Liver (tissue), 9 donors: ENCODE measurements around the gene IRX3. TPM values are rescaled to one million over a fixed set of nuclear protein-coding genes. Genes with fewer than 3 reads are reported as not detected.

ENCODE experiments used
- DNase-seq: peaks from one replicate; pipeline ENCODE4 v3.0.0-alpha.2; 2017; ENCODE audit warnings: low spot score
- H3K27ac ChIP-seq, 2 donors: one replicate each; pipeline ENCODE4 v1.7.0; 2013; ENCODE audit warnings: inconsistent platforms in 2 of 2, low read length in 2 of 2, control low read depth in 1 of 2, low read depth in 1 of 2, mild to moderate bottlenecking in 1 of 2
- H3K27me3 ChIP-seq, 4 donors: one replicate each; pipeline versions ENCODE4 v1.6.1 to v1.7.0; 2013; ENCODE audit warnings: low read length in 3 of 4, inconsistent platforms in 1 of 4, mild to moderate bottlenecking in 1 of 4, moderate library complexity in 1 of 4; ENCODE audit not compliant: control insufficient read depth in 4 of 4, insufficient read depth in 4 of 4
- H3K36me3 ChIP-seq, 4 donors: one replicate each; pipeline versions ENCODE4 v1.6.1 to v1.7.0; 2013; ENCODE audit warnings: low read length in 3 of 4, mild to moderate bottlenecking in 3 of 4, low read depth in 1 of 4, moderate library complexity in 1 of 4; ENCODE audit not compliant: control insufficient read depth in 4 of 4, insufficient read depth in 3 of 4
- H3K4me1 ChIP-seq, 4 donors: one replicate each; pipeline versions ENCODE4 v1.6.1 to v1.7.0; 2013; ENCODE audit warnings: low read length in 3 of 4, mild to moderate bottlenecking in 3 of 4, moderate library complexity in 1 of 4; ENCODE audit not compliant: control insufficient read depth in 4 of 4, insufficient read depth in 4 of 4
- H3K4me3 ChIP-seq, 3 donors: one replicate each; pipeline versions ENCODE4 v1.6.1 to v1.7.0; 2013; ENCODE audit warnings: low read length in 3 of 3, control low read depth in 1 of 3, low read depth in 1 of 3, mild to moderate bottlenecking in 1 of 3
- H3K9ac ChIP-seq, 2 donors: one replicate each; pipeline ENCODE4 v1.7.0; 2013; ENCODE audit warnings: low read length in 2 of 2, mild to moderate bottlenecking in 2 of 2, moderate library complexity in 2 of 2, control low read depth in 1 of 2, low read depth in 1 of 2
- H3K9me3 ChIP-seq, 4 donors: one replicate each; pipeline versions ENCODE4 v1.6.1 to v1.7.0; 2013; ENCODE audit warnings: low read length in 3 of 4; ENCODE audit not compliant: control insufficient read depth in 4 of 4
- ATF3 ChIP-seq: IDR thresholded peaks from 2 replicates; pipeline ENCODE4 v1.6.1; 2016; ENCODE audit warnings: antibody characterized with exemption
- EGR1 ChIP-seq, 2 donors: IDR thresholded peaks; 2 replicates each; pipeline ENCODE4 v1.6.1; 2016 to 2018; ENCODE audit warnings: antibody characterized with exemption in 2 of 2, low read depth in 2 of 2
- FOXA1 ChIP-seq: IDR thresholded peaks from 2 replicates; pipeline ENCODE4 v1.6.1; 2016; ENCODE audit warnings: antibody characterized with exemption
- FOXA2 ChIP-seq: IDR thresholded peaks from 2 replicates; pipeline ENCODE4 v1.6.1; 2016; ENCODE audit warnings: antibody characterized with exemption
- GABPA ChIP-seq, 2 donors: IDR thresholded peaks in 1 of 2; conservative IDR thresholded peaks in 1 of 2; 2 replicates each; pipeline ENCODE4 v1.6.1; 2016; ENCODE audit warnings: antibody characterized with exemption in 2 of 2, mild to moderate bottlenecking in 1 of 2, moderate library complexity in 1 of 2
- HNF4A ChIP-seq, 2 donors: conservative IDR thresholded peaks; 2 replicates each; pipeline ENCODE4 v1.6.1; 2016; ENCODE audit warnings: antibody characterized with exemption in 2 of 2, mild to moderate bottlenecking in 2 of 2
- HNF4G ChIP-seq: IDR thresholded peaks from 2 replicates; pipeline ENCODE4 v1.6.1; 2016; ENCODE audit warnings: antibody characterized with exemption
- JUND ChIP-seq, 2 donors: IDR thresholded peaks; 2 replicates each; pipeline ENCODE4 v1.6.1; 2016; ENCODE audit warnings: antibody characterized with exemption in 2 of 2
- MAX ChIP-seq: IDR thresholded peaks from 2 replicates; pipeline ENCODE4 v1.6.1; 2016; ENCODE audit warnings: antibody characterized with exemption
- NR2F2 ChIP-seq: IDR thresholded peaks from 2 replicates; pipeline ENCODE4 v1.6.1; 2016; ENCODE audit warnings: antibody characterized with exemption
- RAD21 ChIP-seq, 2 donors: IDR thresholded peaks; 2 replicates each; pipeline ENCODE4 v1.6.1; 2016; ENCODE audit warnings: antibody characterized with exemption in 2 of 2, mild to moderate bottlenecking in 2 of 2
- RXRA ChIP-seq, 2 donors: IDR thresholded peaks; 2 replicates each; pipeline ENCODE4 v1.6.1; 2017 to 2018; ENCODE audit warnings: antibody characterized with exemption in 2 of 2, mild to moderate bottlenecking in 1 of 2
- SP1 ChIP-seq: IDR thresholded peaks from 2 replicates; pipeline ENCODE4 v1.6.1; 2018; ENCODE audit warnings: antibody characterized with exemption, mild to moderate bottlenecking
- YY1 ChIP-seq: IDR thresholded peaks from 2 replicates; pipeline ENCODE4 v1.6.1; 2016; ENCODE audit warnings: antibody characterized with exemption, mild to moderate bottlenecking
- WGBS: extraction: QIAGEN DNeasy Blood & Tissue Kit; methylation state at CpG from one replicate; pipeline ENCODE4 v1.1.7; 2013; 5-methylcytosine and 5-hydroxymethylcytosine counted together
- polyA plus RNA-seq, 2 donors: library from polyadenylated mRNA; stranded (reverse) in 1 of 2; unstranded in 1 of 2; fragments of 200-250 nt in 1 of 2; fragments of >200 nt in 1 of 2; fragmentation: Nextera tagmentation in 1 of 2; extraction: Ambion mirVana in 1 of 2; gene quantifications; one replicate each; pipeline versions ENCODE4 v1.2.1 to v1.2.3, GENCODE V29; 2013 to 2015
- total RNA-seq, 2 donors: library from RNA; depleted of rRNA; stranded (reverse); fragments of >200 nt; gene quantifications; one replicate each; pipeline ENCODE4 v1.2.3, GENCODE V29; 2014
- TF ChIP-seq, protein P1 (sequence below): fragments of 150-350 bp; IDR thresholded peaks from 2 replicates; pipeline ENCODE4 v1.5.1; 2017; ENCODE audit warnings: improper control_type of control experiment, low read depth, low read length; ENCODE audit not compliant: missing input control
- TF ChIP-seq, protein P2 (sequence below): IDR thresholded peaks from 2 replicates; pipeline ENCODE4 v1.6.1; 2016; ENCODE audit warnings: antibody characterized with exemption
- TF ChIP-seq, protein P3 (sequence below): IDR thresholded peaks from 2 replicates; pipeline ENCODE4 v1.6.1; 2016; ENCODE audit warnings: antibody characterized with exemption, mild to moderate bottlenecking
- donor health status: healthy.
- donor health status: healthy.
- donor health status: healthy.
- donor health status: healthy.
- donor health status: healthy.

Gene IRX3
- total and polyA plus RNA-seq, 4 donors = 0.53 to 0.59 TPM; not detected in 2

DNA sequence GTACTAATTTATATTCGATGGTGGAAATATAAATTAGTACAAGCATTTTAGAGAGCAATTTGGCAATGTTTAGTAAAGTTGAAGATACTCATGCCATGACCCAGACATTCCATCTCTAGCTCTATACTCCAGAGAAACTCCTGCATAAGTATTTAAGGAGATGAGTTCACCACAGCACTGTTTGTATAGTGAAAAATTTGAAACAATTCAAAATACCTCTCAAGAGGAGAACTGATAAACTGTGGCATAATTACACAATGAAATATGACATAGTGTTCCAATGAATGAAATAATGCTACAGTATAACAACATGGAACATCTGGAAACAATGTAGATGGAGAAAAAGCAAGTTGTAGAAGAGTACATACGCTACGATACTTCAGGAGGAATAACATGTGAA is 48.6 kb upstream of the IRX3 start:
- TF ChIP-seq JUND (IDR thresholded peaks at IDR 0.05) = no peak
- DNase-seq = no peak
- Histone ChIP-seq H3K36me3 (no peaks in the 10 kb centered on the region), H3K4me1 (no peaks in the 10 kb centered on the region), H3K9me3 (peaks cover 0 to 6% (median 0%) of the 10 kb centered on the region in 4 donors), H3K9ac (no peak overlapping the region), H3K4me3 (no peak overlapping the region), H3K27me3 (peaks cover 0 to 5% (median 0%) of the 10 kb centered on the region in 4 donors), H3K27ac (no peak overlapping the region)
- 73% methylated on average over 3 of the region's 3 CpGs for WGBS

DNA sequence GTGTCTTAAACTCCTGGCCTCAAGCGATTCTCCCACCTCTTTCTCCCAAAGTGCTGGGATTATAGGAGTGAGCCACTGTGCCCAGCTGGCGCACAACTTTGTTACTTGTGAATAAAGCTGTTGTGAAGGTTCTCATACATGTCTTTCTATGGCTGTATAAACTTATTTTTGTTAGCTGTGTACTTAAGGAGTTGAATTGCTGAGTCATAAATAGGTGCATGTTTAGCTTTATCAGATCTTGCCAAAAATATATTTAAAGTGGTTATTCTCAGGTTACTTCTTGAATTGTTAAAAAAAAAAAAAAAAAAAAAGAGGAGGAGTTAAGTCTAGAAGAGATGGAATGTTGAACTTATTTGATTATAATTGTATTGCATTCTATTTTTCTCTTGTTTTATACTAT is 47.6 kb upstream of the IRX3 start:
- Histone ChIP-seq H3K36me3 (no peaks in the 10 kb centered on the region), H3K9me3 (peaks cover 0 to 3% (median 0%) of the 10 kb centered on the region in 4 donors), H3K4me1 (no peaks in the 10 kb centered on the region), H3K9ac (no peak overlapping the region), H3K4me3 (no peak overlapping the region), H3K27ac (no peak overlapping the region), H3K27me3 (peaks cover 0 to 5% (median 0%) of the 10 kb centered on the region in 4 donors)
- 89% methylated on average over 2 of the region's 2 CpGs for WGBS
- no peak for TF ChIP-seq EGR1 (IDR thresholded peaks at IDR 0.05; ENCODE audit: low read depth in 2 of 2)
- no peak for DNase-seq

DNA sequence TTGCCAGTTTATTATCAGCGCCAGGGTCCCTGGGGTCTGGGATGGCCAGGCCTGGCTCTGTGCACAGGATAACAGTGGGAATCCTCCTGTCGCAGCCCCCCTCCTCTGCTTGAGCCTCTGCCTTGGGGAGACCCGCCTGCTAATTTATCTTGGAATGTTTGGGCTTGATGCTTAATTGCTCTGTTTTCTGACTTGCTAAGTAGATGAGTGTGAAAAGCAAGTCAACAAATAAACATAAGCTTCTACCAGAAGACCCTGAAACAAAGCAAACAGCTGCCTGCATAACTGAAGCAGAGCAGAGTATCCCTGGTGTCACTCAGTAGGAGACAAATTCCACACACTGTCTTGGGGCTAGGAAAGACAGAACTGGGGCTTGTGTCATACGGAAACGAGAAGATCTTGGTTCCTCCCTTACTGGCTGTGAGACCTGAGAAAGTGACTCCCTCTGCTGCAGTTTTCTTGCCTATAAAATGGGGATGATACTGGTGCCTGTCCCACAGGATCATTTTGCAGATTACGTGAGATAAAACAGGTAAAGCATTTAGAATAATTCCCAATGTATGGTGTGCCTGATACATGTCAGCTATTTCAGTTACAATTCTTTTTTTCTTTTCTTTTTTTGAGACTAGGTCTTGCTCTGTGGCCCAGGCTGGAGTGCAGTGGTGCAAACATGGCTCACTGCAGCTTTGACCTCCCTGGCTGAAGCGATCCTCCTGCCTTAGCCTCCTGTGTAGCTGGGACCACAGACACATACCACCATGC is 44.8 kb upstream of the IRX3 start:
- DNase-seq = no peak
- no peak overlapping the region for H3K4me3 ChIP-seq
- no peaks in the 10 kb centered on the region for H3K36me3 ChIP-seq
- H3K9ac ChIP-seq = no peak overlapping the region
- WGBS = 51% methylated on average over 7 of the region's 7 CpGs
- no peaks in the 10 kb centered on the region for H3K9me3 ChIP-seq
- TF ChIP-seq NR2F2 (no peak), SP1 (no peak), HNF4G (no peak), FOXA2 (no peak), GABPA (IDR thresholded peaks at IDR 0.05 in 1 of 2, conservative IDR thresholded peaks at IDR 0.05 in 1 of 2) (no peak), RXRA (IDR thresholded peaks at IDR 0.05) (no peak), JUND (IDR thresholded peaks at IDR 0.05) (no peak), FOXA1 (no peak), YY1 (no peak), EGR1 (IDR thresholded peaks at IDR 0.05; ENCODE audit: low read depth in 2 of 2) (no peak), RAD21 (IDR thresholded peaks at IDR 0.05) (no peak), HNF4A (conservative IDR thresholded peaks at IDR 0.05) (no peak), MAX (no peak), ATF3 (no peak)
- TF ChIP-seq, protein P1, sequence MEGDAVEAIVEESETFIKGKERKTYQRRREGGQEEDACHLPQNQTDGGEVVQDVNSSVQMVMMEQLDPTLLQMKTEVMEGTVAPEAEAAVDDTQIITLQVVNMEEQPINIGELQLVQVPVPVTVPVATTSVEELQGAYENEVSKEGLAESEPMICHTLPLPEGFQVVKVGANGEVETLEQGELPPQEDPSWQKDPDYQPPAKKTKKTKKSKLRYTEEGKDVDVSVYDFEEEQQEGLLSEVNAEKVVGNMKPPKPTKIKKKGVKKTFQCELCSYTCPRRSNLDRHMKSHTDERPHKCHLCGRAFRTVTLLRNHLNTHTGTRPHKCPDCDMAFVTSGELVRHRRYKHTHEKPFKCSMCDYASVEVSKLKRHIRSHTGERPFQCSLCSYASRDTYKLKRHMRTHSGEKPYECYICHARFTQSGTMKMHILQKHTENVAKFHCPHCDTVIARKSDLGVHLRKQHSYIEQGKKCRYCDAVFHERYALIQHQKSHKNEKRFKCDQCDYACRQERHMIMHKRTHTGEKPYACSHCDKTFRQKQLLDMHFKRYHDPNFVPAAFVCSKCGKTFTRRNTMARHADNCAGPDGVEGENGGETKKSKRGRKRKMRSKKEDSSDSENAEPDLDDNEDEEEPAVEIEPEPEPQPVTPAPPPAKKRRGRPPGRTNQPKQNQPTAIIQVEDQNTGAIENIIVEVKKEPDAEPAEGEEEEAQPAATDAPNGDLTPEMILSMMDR = no peak
- TF ChIP-seq, protein P2, sequence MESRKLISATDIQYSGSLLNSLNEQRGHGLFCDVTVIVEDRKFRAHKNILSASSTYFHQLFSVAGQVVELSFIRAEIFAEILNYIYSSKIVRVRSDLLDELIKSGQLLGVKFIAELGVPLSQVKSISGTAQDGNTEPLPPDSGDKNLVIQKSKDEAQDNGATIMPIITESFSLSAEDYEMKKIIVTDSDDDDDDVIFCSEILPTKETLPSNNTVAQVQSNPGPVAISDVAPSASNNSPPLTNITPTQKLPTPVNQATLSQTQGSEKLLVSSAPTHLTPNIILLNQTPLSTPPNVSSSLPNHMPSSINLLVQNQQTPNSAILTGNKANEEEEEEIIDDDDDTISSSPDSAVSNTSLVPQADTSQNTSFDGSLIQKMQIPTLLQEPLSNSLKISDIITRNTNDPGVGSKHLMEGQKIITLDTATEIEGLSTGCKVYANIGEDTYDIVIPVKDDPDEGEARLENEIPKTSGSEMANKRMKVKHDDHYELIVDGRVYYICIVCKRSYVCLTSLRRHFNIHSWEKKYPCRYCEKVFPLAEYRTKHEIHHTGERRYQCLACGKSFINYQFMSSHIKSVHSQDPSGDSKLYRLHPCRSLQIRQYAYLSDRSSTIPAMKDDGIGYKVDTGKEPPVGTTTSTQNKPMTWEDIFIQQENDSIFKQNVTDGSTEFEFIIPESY = no peak
- TF ChIP-seq, protein P3, sequence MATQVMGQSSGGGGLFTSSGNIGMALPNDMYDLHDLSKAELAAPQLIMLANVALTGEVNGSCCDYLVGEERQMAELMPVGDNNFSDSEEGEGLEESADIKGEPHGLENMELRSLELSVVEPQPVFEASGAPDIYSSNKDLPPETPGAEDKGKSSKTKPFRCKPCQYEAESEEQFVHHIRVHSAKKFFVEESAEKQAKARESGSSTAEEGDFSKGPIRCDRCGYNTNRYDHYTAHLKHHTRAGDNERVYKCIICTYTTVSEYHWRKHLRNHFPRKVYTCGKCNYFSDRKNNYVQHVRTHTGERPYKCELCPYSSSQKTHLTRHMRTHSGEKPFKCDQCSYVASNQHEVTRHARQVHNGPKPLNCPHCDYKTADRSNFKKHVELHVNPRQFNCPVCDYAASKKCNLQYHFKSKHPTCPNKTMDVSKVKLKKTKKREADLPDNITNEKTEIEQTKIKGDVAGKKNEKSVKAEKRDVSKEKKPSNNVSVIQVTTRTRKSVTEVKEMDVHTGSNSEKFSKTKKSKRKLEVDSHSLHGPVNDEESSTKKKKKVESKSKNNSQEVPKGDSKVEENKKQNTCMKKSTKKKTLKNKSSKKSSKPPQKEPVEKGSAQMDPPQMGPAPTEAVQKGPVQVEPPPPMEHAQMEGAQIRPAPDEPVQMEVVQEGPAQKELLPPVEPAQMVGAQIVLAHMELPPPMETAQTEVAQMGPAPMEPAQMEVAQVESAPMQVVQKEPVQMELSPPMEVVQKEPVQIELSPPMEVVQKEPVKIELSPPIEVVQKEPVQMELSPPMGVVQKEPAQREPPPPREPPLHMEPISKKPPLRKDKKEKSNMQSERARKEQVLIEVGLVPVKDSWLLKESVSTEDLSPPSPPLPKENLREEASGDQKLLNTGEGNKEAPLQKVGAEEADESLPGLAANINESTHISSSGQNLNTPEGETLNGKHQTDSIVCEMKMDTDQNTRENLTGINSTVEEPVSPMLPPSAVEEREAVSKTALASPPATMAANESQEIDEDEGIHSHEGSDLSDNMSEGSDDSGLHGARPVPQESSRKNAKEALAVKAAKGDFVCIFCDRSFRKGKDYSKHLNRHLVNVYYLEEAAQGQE = no peak
- H3K27me3 ChIP-seq = no peaks in the 10 kb centered on the region
- no peaks in the 10 kb centered on the region for H3K4me1 ChIP-seq
- no peak overlapping the region for H3K27ac ChIP-seq
